ENCODE measurements around the gene NR1H2.

- peak; percentile 88 to 93 (median 90) for TF ChIP-seq CTCF (IDR thresholded peaks at IDR 0.05)
- TF ChIP-seq EP300 (IDR thresholded peaks at IDR 0.05) = peak in 1 of 2 donors; percentile 8
- peak; percentile 19 to 28 for TF ChIP-seq POLR2A (IDR thresholded peaks at IDR 0.05)
Observed at GRCh38 chr19:50357178-50358100, 18.8 kb upstream of the NR1H2 start.

Data from tibial nerve (tissue), 4 donors.